Retinal pigment epithelial cell (primary cell): ENCODE data around the gene LRRC14B.

ENCODE experiments used
- DNase-seq: peaks from one replicate; pipeline ENCODE4 v3.0.0-alpha.2; 2010; ENCODE audit warnings: low read depth
- H3K4me3 ChIP-seq: 2 replicates; pipeline ENCODE4 v1.5.1; 2011; ENCODE audit warnings: mild to moderate bottlenecking, low read length, control low read depth, moderate library complexity
- TF ChIP-seq, protein P1 (sequence below): conservative IDR thresholded peaks from 2 replicates; pipeline ENCODE4 v1.5.1; 2011; ENCODE audit warnings: low read depth, low read length, control low read depth, inconsistent platforms

Gene LRRC14B

GRCh38 chr5:182126-182525 lies 9.2 kb upstream of the LRRC14B start:
- no peak for DNase-seq
- no peak overlapping the region for H3K4me3 ChIP-seq
- TF ChIP-seq, protein P1, sequence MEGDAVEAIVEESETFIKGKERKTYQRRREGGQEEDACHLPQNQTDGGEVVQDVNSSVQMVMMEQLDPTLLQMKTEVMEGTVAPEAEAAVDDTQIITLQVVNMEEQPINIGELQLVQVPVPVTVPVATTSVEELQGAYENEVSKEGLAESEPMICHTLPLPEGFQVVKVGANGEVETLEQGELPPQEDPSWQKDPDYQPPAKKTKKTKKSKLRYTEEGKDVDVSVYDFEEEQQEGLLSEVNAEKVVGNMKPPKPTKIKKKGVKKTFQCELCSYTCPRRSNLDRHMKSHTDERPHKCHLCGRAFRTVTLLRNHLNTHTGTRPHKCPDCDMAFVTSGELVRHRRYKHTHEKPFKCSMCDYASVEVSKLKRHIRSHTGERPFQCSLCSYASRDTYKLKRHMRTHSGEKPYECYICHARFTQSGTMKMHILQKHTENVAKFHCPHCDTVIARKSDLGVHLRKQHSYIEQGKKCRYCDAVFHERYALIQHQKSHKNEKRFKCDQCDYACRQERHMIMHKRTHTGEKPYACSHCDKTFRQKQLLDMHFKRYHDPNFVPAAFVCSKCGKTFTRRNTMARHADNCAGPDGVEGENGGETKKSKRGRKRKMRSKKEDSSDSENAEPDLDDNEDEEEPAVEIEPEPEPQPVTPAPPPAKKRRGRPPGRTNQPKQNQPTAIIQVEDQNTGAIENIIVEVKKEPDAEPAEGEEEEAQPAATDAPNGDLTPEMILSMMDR: no peak

- TF ChIP-seq, protein P1: no peak
- H3K4me3 ChIP-seq: no peak overlapping the region
- DNase-seq: no peak
Measured at GRCh38 chr5:184471-184870, 6.8 kb upstream of the LRRC14B start.

DNA sequence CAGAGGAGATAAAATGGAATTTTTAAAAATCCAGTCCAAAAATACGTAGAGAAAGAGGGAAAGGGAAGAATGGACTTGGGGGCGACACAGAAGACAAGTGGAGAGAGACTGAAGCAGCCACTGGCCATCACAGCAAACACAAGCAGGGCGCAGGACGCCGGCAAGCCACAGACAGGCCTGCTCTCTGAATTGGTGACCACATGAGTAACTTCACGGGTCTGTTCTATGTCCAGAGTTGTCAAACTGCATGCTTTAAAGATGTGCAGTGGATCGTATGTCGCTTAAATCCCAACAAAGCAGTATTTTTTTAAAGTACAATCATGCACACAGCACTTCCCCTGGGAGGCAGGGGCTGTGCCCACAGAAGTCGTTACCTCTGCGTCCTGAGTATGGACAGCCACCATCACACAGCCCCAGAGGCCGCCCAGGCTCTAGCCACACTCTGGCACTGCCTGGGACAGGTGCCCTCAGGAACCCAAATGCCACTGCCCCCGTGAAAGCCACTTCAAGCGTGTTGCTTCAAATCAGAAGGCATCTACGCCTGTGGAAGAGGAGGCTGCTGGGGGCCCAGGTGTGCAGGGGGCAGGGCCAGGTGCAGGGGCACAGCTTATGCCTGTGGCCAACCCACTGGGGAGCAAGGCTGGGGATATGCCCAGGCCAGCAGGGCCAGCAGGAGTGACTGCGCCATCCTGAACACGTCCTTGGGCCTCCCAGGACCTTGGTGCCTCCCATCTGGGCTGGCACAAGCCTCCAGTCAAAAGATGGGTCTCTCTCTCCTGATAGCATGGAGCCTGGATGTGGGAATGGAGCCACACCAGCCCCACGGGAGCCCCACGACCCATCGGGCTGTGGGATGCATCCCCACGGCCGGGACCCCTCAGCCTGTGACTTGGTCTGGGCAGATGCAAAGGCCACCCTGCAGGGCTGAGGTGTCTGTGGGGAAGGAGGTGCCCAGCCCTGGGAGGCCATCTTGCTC lies 5.9 kb upstream of the LRRC14B start:
- DNase-seq: no peak
- TF ChIP-seq, protein P1: no peak
- H3K4me3 ChIP-seq: no peak overlapping the region

GRCh38 chr5:186091-187041 lies 4.9 kb upstream of the LRRC14B start:
- no peak overlapping the region for H3K4me3 ChIP-seq
- TF ChIP-seq, protein P1: no peak
- no peak for DNase-seq

DNA sequence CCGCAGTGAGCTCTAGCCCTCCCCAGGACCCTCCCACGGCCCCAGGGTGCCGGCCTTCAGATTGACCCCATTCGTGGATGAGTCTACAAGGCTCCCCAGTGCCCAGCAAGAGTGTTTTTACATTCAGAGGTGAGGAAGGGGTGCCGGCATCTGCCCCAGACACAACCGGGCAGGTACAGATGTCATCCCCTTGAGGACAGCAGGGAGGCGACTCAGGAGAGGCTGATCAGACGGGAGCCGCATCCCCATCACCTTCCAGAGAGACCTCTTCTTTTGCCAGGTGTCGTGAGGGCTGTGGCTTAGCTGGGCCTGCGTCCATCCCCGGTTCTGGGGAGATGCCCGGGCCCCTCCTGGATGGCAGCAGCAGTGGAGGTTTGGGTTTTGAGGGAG lies 4.3 kb upstream of the LRRC14B start:
- TF ChIP-seq, protein P1: no peak
- H3K4me3 ChIP-seq: no peak overlapping the region
- DNase-seq: no peak

DNA sequence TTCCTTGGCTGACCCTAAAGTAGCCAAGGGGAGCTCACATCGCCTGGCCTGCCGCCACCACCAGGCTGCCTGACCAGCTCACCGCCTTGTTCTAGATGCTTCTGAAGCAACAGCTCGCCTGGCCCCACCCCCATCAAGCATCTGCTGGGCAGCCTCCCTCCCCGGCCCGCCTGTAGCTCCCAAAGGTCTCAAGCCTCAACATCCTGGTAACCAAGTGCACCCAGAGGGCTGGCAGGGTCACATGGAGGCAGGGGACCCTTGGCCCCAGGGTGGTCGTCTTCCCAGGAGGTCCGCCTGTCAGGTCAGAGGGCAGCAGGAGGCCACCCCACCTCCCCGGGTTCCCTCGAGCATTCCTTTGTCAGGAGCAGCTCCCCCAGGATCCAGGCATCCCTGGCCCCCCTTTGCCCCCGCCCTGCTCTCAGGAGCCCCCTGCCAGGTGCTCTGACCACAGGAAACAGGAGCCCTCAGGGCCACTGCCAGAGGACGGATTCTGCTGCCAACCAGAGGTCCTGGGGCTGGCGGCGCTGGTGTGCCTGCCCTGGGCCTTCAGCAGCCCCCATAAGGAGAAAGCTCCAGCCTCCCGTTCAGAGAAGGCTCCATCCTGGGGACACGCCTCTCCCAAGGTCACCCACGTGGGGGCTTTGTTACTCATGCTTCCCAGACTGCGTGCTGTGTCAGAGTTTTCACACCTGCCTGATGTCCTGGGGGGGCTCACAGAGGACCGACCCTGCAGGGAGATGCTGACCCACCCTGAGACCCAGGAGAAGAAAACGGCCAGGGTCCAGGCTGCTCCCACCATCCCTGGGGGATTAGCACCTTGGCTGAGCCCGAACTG lies 3.5 kb upstream of the LRRC14B start:
- DNase-seq: no peak
- no peak overlapping the region for H3K4me3 ChIP-seq
- TF ChIP-seq, protein P1: no peak
